Panc1 (cell line): ENCODE data around the gene GRIK4.

Experiments used
- CTCF ChIP-seq: fragments of 450-650 bp; IDR thresholded peaks from 2 replicates; pipeline ENCODE4 v1.5.1; 2017; ENCODE audit warnings: mild to moderate bottlenecking
- POLR2AphosphoS5 ChIP-seq: IDR thresholded peaks from 2 replicates; pipeline ENCODE4 v1.6.1; 2012; ENCODE audit warnings: mild to moderate bottlenecking, low read depth, low read length, moderate library complexity
- REST ChIP-seq, 2 experiments: IDR thresholded peaks; 2 replicates each; pipeline ENCODE4 v1.6.1; 2011 to 2012; ENCODE audit warnings: low read depth in 2 of 2, control low read depth in 1 of 2, low read length in 1 of 2, mild to moderate bottlenecking in 1 of 2, moderate library complexity in 1 of 2; ENCODE audit not compliant: insufficient read depth in 1 of 2
- SIN3A ChIP-seq: IDR thresholded peaks from 2 replicates; pipeline ENCODE4 v1.6.1; 2012; ENCODE audit warnings: low read depth, mild to moderate bottlenecking, low read length, moderate library complexity, borderline replicate concordance; ENCODE audit not compliant: insufficient read depth
- TCF7L2 ChIP-seq: IDR thresholded peaks from 2 replicates; pipeline ENCODE4 v1.6.1; 2011; ENCODE audit warnings: mild to moderate bottlenecking, low read depth, low read length, inconsistent platforms

GRCh38 chr11:120682866-120683265, 171.3 kb downstream of the GRIK4 start:
- no peak for TF ChIP-seq CTCF
- TF ChIP-seq POLR2AphosphoS5, result no peak
- no peak for TF ChIP-seq REST (IDR thresholded peaks at IDR 0.05; ENCODE audit: insufficient read depth in 1 of 2, low read depth in 2 of 2, low read length in 1 of 2)
- TF ChIP-seq SIN3A, result no peak
- no peak for TF ChIP-seq TCF7L2
